GM23338 (cell line): ENCODE data around the gene REM2.
A peak's percentile ranks its signal among the peaks of the same experiment; 100 is the strongest.

Experiments used
- CTCF ChIP-seq, 2 experiments: fragments of 200-600 bp in 1 of 2; sonication (generic) in 1 of 2; conservative IDR thresholded peaks; 2 replicates each; pipeline versions ENCODE4 v1.5.1 to v1.6.1; 2016 to 2017; ENCODE audit warnings: antibody characterized with exemption in 2 of 2, low read depth in 2 of 2, mild to moderate bottlenecking in 2 of 2, moderate library complexity in 1 of 2
- ETS1 ChIP-seq: IDR thresholded peaks from 2 replicates; pipeline ENCODE4 v1.6.1; 2016; ENCODE audit warnings: antibody characterized with exemption
- EZH2 ChIP-seq: fragments of 200-600 bp; sonication (generic); IDR thresholded peaks from one replicate; pipeline ENCODE4 v1.8.0; 2017; ENCODE audit warnings: antibody characterized with exemption, mild to moderate bottlenecking, low read depth; ENCODE audit not compliant: unreplicated experiment
- EZH2phosphoT487 ChIP-seq: fragments of 200-600 bp; sonication (generic); IDR thresholded peaks from one replicate; pipeline ENCODE4 v1.8.1; 2018; ENCODE audit warnings: antibody characterized with exemption; ENCODE audit not compliant: unreplicated experiment
- JUNB ChIP-seq: IDR thresholded peaks from one replicate; pipeline ENCODE4 v1.6.1; 2016; ENCODE audit warnings: antibody characterized with exemption; ENCODE audit not compliant: unreplicated experiment
- NANOG ChIP-seq: IDR thresholded peaks from 2 replicates; pipeline ENCODE4 v1.6.1; 2016; ENCODE audit warnings: antibody characterized with exemption, borderline replicate concordance
- POLR2AphosphoS5 ChIP-seq: IDR thresholded peaks from 2 replicates; pipeline ENCODE4 v1.6.1; 2016; ENCODE audit warnings: antibody characterized with exemption, low read depth
- REST ChIP-seq: IDR thresholded peaks from one replicate; pipeline ENCODE4 v1.6.1; 2018; ENCODE audit warnings: antibody characterized with exemption; ENCODE audit not compliant: unreplicated experiment
- STAT1 ChIP-seq: IDR thresholded peaks from one replicate; pipeline ENCODE4 v1.6.1; 2016; ENCODE audit warnings: antibody characterized with exemption; ENCODE audit not compliant: unreplicated experiment

- peak; percentile 33 to 51; a peak in 3 of 4 replicates for TF ChIP-seq CTCF (conservative IDR thresholded peaks at IDR 0.05; ENCODE audit: low read depth in 2 of 2)
- no peak for TF ChIP-seq JUNB
- TF ChIP-seq ETS1, result no peak
- TF ChIP-seq EZH2, result no peak
- TF ChIP-seq EZH2phosphoT487, result no peak
- TF ChIP-seq POLR2AphosphoS5, result peak; percentile 54
- no peak for TF ChIP-seq REST
- no peak for TF ChIP-seq NANOG
- no peak for TF ChIP-seq STAT1
Measured at GRCh38 chr14:22836301-22837113, 46.5 kb upstream of the REM2 start, which contains the start of gene MMP14.
